CD4-positive, alpha-beta T cell (primary cell): ENCODE results near the gene PLCH2. TPM values are rescaled to one million over a fixed set of nuclear protein-coding genes. Genes with fewer than 3 reads are reported as not detected.
"Not testable (repeated sequence)": the region's sequence is repeated elsewhere in the genome, so short reads cannot be mapped to it uniquely, and the experiment has no call there.

ENCODE experiments used
- ATAC-seq: fragments of 200-7000 bp; cut with Tn5 transposase; one replicate; pipeline ENCODE4 v1.10.0; 2022; ENCODE audit warnings: mild to moderate bottlenecking; ENCODE audit not compliant: poor library complexity
- CTCF ChIA-PET: fragments of 350-600 bp; sonication (Branson Sonifier 250); formaldehyde crosslinking; loops from one replicate; lab custom pipeline; 2021; ENCODE audit warnings: antibody characterized with exemption, inconsistent platforms; lab: Charles Lee
- POLR2A ChIA-PET: fragments of 350-600 bp; sonication (Branson Sonifier 250); formaldehyde crosslinking; loops from one replicate; lab custom pipeline; 2021; ENCODE audit warnings: antibody characterized with exemption, inconsistent platforms; lab: Charles Lee
- DNase-seq, 14 experiments: peaks; one replicate each; pipeline ENCODE4 v3.0.0-alpha.2; 2013 to 2020; ENCODE audit warnings: mixed read lengths in 2 of 14
- H3K27ac ChIP-seq, 2 donors: one replicate each; pipeline versions ENCODE4 v1.5.1 to v1.7.0; 2013; ENCODE audit warnings: low read length in 2 of 2, low read depth in 1 of 2, mild to moderate bottlenecking in 1 of 2
- H3K27me3 ChIP-seq, 2 experiments: 1 replicate in 1 of 2; 2 replicates in 1 of 2; pipeline versions ENCODE4 v1.6.1 to v1.7.0; 2013; ENCODE audit warnings: low read length in 2 of 2, control low read depth in 1 of 2, mild to moderate bottlenecking in 1 of 2, moderate library complexity in 1 of 2; ENCODE audit not compliant: insufficient read depth in 2 of 2, control insufficient read depth in 1 of 2
- H3K36me3 ChIP-seq: one replicate; pipeline ENCODE4 v1.6.1; 2013; ENCODE audit warnings: low read length, control low read depth; ENCODE audit not compliant: insufficient read depth
- H3K4me1 ChIP-seq: one replicate; pipeline ENCODE4 v1.6.1; 2013; ENCODE audit warnings: low read length, control low read depth; ENCODE audit not compliant: insufficient read depth
- H3K4me3 ChIP-seq: one replicate; pipeline ENCODE4 v1.5.1; 2013; ENCODE audit warnings: mild to moderate bottlenecking, low read length, moderate library complexity
- H3K9me3 ChIP-seq, 2 experiments: 1 replicate in 1 of 2; 2 replicates in 1 of 2; pipeline versions ENCODE4 v1.6.1 to v1.7.0; 2013; ENCODE audit warnings: low read length in 2 of 2, mild to moderate bottlenecking in 2 of 2, control low read depth in 1 of 2, moderate library complexity in 1 of 2; ENCODE audit not compliant: control insufficient read depth in 1 of 2, insufficient read depth in 1 of 2
- H3K27ac Mint-ChIP-seq: one replicate; pipeline ENCODE4 v1.8.0; 2020; ENCODE audit warnings: mixed read lengths
- H3K27me3 Mint-ChIP-seq: one replicate; pipeline ENCODE4 v1.8.0; 2021; ENCODE audit warnings: mixed read lengths
- H3K36me3 Mint-ChIP-seq: one replicate; pipeline ENCODE4 v1.8.0; 2021; ENCODE audit warnings: low read depth, mixed read lengths
- H3K4me1 Mint-ChIP-seq: one replicate; pipeline ENCODE4 v1.8.0; 2021; ENCODE audit warnings: low read depth, mixed read lengths
- H3K4me3 Mint-ChIP-seq: one replicate; pipeline ENCODE4 v1.8.0; 2020; ENCODE audit warnings: mild to moderate bottlenecking, mixed read lengths
- H3K9me3 Mint-ChIP-seq: one replicate; pipeline ENCODE4 v1.8.0; 2020; ENCODE audit warnings: mixed read lengths
- intact Hi-C, 2 experiments: fragments of 100-400 bp; cut with DNase I in 1 of 2; cut with micrococcal nuclease in 1 of 2; formaldehyde crosslinking; loops; one replicate each; pipeline versions ENCODE4 v1.15.1 to v1.9.0; 2023 to 2025; cut with DNase I, micrococcal nuclease
- total RNA-seq, 174 experiments: library from RNA in 2 of 174; stranded (reverse) in 2 of 174; gene quantifications; one replicate each; pipeline ENCODE4 v1.2.3 and lab custom pipeline; 2021 to 2026
- TF ChIP-seq, protein P1 (sequence below): fragments of 200-600 bp; IDR thresholded peaks from one replicate; pipeline ENCODE4 v1.8.0; 2022; ENCODE audit warnings: antibody characterized with exemption, mild to moderate bottlenecking

Gene PLCH2
- total RNA-seq, 2 experiments from 2014 or later = 47.6 to 48.1 TPM

DNA sequence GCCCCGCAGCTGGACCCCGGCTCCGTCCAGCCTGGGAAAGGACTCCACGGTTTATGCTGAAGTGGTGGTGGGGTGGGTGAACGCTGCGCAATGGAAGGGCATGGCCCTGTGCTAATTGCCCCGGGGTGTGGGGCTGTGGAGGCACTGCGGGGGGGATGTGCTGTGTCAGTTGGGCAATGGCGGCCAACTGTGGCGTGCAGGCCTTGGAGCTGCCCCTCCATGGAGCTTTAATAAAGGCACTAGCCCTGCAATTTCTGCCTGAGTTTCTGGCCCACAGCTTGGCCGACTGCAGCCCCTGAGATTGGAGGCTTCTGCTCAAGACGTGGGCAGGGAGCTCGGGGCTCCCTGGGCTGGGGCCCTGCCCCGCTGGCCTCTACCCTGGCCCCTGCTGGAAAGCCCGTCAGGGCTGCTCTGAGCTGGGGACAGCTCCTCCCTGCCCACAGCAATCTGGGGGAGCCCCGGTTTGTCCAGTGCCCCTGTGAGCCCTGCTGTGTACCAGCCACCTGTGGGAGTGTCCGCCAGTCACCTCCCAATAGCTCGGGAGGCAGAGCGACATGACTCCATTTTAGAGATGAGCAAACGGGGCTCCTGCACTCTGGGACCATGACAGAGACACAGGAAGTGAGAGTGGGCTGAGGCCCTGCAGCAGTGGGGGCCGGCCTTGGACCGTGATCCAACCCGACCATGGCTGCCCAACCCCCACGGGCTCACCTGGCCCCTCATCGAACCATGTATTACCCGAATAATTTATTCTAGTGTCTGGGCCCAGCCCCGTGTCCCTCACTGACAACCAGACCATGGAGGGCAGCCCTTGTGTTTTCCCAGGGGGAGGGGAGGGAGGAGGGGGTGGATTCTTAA lies 71.3 kb downstream of the PLCH2 start:
- POLR2A ChIA-PET = interaction anchor here (1.0 to 4.9 kb wide), 11 partner anchors 9 to 353 kb away, joined by 3 to 164 read pairs (median 23); partner anchors contain the start of genes FAAP20, HES5, MORN1 and PANK4
- Histone ChIP-seq H3K4me1 (peaks cover 62% of the 10 kb centered on the region), H3K27ac (peak overlapping the region; percentile 96 to 99), H3K4me3 (peak overlapping the region; percentile 81), H3K9me3 (no peaks in the 10 kb centered on the region), H3K27me3 (no peaks in the 10 kb centered on the region), H3K36me3 (no peaks in the 10 kb centered on the region)
- Mint-ChIP-seq H3K27me3 (no peaks in the 10 kb centered on the region), H3K4me3 (peak overlapping the region; percentile 95), H3K9me3 (no peaks in the 10 kb centered on the region), H3K27ac (peak overlapping the region; percentile 99), H3K4me1 (peaks cover 31% of the 10 kb centered on the region), H3K36me3 (peaks cover 5% of the 10 kb centered on the region)
- intact Hi-C loops = loop anchor here (1.0 to 10.0 kb wide), 7 partner anchors 21 to 413 kb away; partner anchors contain the start of genes PANK4 (in 2 of the 2), MORN1 (in 1 of the 2) and RER1 (in 1 of the 2)
- CTCF ChIA-PET = interaction anchor here (0.9 to 5.3 kb wide), 7 partner anchors 18 to 353 kb away, joined by 3 to 37 read pairs (median 5); partner anchors contain the start of genes FAAP20, HES5 and PANK4
- TF ChIP-seq, protein P1, sequence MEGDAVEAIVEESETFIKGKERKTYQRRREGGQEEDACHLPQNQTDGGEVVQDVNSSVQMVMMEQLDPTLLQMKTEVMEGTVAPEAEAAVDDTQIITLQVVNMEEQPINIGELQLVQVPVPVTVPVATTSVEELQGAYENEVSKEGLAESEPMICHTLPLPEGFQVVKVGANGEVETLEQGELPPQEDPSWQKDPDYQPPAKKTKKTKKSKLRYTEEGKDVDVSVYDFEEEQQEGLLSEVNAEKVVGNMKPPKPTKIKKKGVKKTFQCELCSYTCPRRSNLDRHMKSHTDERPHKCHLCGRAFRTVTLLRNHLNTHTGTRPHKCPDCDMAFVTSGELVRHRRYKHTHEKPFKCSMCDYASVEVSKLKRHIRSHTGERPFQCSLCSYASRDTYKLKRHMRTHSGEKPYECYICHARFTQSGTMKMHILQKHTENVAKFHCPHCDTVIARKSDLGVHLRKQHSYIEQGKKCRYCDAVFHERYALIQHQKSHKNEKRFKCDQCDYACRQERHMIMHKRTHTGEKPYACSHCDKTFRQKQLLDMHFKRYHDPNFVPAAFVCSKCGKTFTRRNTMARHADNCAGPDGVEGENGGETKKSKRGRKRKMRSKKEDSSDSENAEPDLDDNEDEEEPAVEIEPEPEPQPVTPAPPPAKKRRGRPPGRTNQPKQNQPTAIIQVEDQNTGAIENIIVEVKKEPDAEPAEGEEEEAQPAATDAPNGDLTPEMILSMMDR = no peak
- ATAC-seq = peak; percentile 19
- peak in 11 of 14 experiments; percentile 27 to 74 (median 42) for DNase-seq

DNA sequence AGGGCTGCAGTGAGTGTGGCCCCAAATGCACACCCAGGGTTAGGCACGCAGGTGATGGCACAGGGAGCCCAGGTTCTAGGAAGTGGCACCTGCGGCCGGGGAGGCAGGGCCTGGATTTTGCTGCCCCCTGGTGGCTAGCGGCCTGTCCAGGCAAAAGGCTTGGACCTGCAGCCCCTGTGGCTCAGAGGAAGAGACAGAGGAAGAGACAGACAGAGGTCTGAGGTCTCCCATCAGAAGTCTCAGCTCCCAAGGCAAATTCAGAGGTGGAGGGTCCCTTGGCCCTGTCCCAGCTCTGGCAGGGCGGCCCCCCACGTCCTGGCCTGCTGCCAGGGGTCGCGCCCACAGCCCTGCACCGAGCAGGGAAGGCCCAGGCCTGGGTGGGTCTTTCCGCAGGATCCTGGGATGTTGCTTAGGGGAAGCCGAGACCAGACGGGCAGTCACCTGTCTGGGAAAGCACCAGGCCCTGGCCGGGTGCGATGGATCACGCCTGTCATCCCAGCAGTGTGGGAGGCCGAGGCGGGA lies 72.0 kb downstream of the PLCH2 start:
- H3K4me1 Mint-ChIP-seq = peaks cover 31% of the 10 kb centered on the region
- Histone ChIP-seq H3K9me3 (no peaks in the 10 kb centered on the region), H3K4me1 (peaks cover 62% of the 10 kb centered on the region), H3K27ac (peak overlapping the region; percentile 96 to 99), H3K4me3 (peak overlapping the region; percentile 81), H3K27me3 (no peaks in the 10 kb centered on the region), H3K36me3 (no peaks in the 10 kb centered on the region)
- no peaks in the 10 kb centered on the region for H3K27me3 Mint-ChIP-seq
- peak overlapping the region; percentile 99 for H3K27ac Mint-ChIP-seq
- DNase-seq (peak; percentile 71 to 91 (median 82)), ATAC-seq (peak; percentile 5)
- intact Hi-C loops = loop anchor here (1.0 to 10.0 kb wide), 6 partner anchors 22 to 413 kb away; partner anchors contain the start of genes MORN1 (in 1 of the 2), PANK4 (in 1 of the 2) and RER1 (in 1 of the 2)
- TF ChIP-seq, protein P1 = peak; percentile 93
- H3K9me3 Mint-ChIP-seq = no peaks in the 10 kb centered on the region
- peak overlapping the region; percentile 95 for H3K4me3 Mint-ChIP-seq
- CTCF ChIA-PET = interaction anchor here (0.9 to 5.3 kb wide), 8 partner anchors 14 to 353 kb away, joined by 3 to 37 read pairs (median 6); partner anchors contain the start of genes FAAP20, HES5 and PANK4
- H3K36me3 Mint-ChIP-seq = peaks cover 5% of the 10 kb centered on the region
- POLR2A ChIA-PET = interaction anchor here (0.7 to 4.9 kb wide), 12 partner anchors 8 to 353 kb away, joined by 3 to 164 read pairs (median 22); partner anchors contain the start of genes FAAP20, HES5, MORN1 and PANK4

DNA sequence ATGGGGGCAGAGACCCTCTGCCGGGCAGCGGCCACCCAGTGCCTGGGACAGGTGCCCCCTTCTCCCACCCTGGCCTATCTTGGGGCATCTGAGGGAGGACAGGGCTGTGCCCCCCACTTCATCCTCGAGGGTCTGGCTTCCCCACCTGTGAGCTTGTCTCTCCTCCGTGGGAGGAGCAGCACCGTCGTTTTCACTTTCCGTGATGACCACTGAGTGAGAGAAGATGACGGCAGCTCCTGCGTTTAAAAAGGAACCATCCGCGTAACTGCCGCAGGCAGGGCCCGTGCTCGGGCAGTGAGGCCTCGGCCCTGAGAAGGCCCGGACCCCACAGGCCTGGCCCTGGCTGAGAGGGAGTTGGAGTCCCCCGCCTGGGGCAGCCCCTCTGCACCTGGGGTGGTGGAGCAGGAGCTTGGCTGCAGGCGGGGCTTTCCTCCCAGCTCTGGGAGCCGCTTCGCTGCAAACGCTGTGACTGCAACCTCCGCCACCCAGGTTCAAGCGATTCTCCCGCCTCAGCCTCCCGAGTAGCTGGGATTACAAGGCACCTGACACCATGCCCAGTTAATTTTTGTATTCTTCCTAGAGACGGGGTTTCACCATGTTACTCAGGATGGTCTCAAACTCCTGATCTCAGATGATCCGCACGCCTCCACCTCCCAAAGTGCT lies 73.4 kb downstream of the PLCH2 start:
- Mint-ChIP-seq H3K27ac (peak overlapping the region; percentile 99), H3K4me3 (peak overlapping the region; percentile 95)
- POLR2A ChIA-PET = interaction anchor here (2.9 to 4.9 kb wide), 5 partner anchors 12 to 133 kb away, joined by 9 to 164 read pairs (median 54); partner anchors contain the start of genes HES5, PANK4 and PRXL2B

DNA sequence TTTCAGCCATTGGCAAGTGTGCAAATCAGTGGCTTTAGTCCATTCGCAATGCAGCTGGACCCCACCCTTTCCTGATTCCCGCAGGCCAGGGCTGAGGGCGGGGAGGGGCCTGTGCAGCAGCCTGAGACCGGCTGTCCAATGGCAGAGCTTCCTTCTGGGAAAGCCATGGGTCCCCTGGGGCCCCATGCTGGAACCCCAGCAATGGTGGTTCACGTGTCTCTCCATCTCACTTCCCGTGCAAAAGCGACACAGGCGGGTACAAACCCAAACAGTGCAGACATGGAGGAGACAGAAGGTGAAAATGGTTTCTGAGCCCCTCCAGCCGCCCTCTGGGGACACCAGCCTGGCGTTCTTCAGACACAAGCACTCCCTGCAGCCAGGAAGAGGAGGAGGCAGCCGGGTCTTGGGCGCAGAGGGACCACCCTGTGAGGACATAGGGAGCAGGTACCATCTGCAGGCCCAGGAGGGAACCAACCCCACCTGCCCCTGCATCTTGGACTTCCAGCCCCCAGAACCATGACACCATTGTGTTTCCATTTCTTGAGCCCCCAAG lies 74.3 kb downstream of the PLCH2 start:
- CTCF ChIA-PET, intact Hi-C loops, H3K27me3 Mint-ChIP-seq, H3K4me3 Mint-ChIP-seq, H3K36me3 Mint-ChIP-seq, H3K9me3 ChIP-seq, H3K27ac ChIP-seq, H3K27me3 ChIP-seq, H3K36me3 ChIP-seq, DNase-seq, H3K4me3 ChIP-seq, ATAC-seq, H3K9me3 Mint-ChIP-seq: not testable (repeated sequence)
- H3K4me1 ChIP-seq = peaks cover 56% of the 10 kb centered on the region
- peak overlapping the region; percentile 79 for H3K27ac Mint-ChIP-seq
- POLR2A ChIA-PET = interaction anchor here (4.9 kb wide), 1 partner anchor 23 kb away, joined by 164 read pairs; the partner anchor contains the start of genes HES5 and PANK4
- H3K4me1 Mint-ChIP-seq = peaks cover 33% of the 10 kb centered on the region

More for the DNA sequence above, 73.4 kb downstream of the PLCH2 start:
- Histone ChIP-seq H3K4me1 (peaks cover 53% of the 10 kb centered on the region), H3K27ac (peak overlapping the region; percentile 96 to 99), H3K4me3 (peak overlapping the region; percentile 81)
- intact Hi-C loops = loop anchor here (2.0 to 10.0 kb wide), 3 partner anchors 35 to 415 kb away; no protein-coding TSS in a partner anchor
- ATAC-seq, H3K36me3 Mint-ChIP-seq, H3K27me3 ChIP-seq, H3K9me3 Mint-ChIP-seq, H3K9me3 ChIP-seq, H3K27me3 Mint-ChIP-seq, H3K36me3 ChIP-seq: not testable (repeated sequence)
- peak in 1 of 14 experiments; percentile 23 for DNase-seq
- H3K4me1 Mint-ChIP-seq = peaks cover 29% of the 10 kb centered on the region
- CTCF ChIA-PET = interaction anchor here (1.5 to 5.3 kb wide), 3 partner anchors 12 to 36 kb away, joined by 6 to 37 read pairs (median 18); partner anchors contain the start of gene PANK4
